Activated CD4-positive, alpha-beta T cell treated with anti-CD3 and anti-CD28 coated beads, Interleukin-2, amount 50 U/mL, for 24 hours (primary cell): ENCODE results near the gene CHAF1A.

ENCODE experiments used
- DNase-seq, 2 donors: peaks; one replicate each; pipeline ENCODE4 v3.0.0-alpha.2; 2020; ENCODE audit warnings: low read depth in 1 of 2, low spot score in 1 of 2

Gene CHAF1A

DNA sequence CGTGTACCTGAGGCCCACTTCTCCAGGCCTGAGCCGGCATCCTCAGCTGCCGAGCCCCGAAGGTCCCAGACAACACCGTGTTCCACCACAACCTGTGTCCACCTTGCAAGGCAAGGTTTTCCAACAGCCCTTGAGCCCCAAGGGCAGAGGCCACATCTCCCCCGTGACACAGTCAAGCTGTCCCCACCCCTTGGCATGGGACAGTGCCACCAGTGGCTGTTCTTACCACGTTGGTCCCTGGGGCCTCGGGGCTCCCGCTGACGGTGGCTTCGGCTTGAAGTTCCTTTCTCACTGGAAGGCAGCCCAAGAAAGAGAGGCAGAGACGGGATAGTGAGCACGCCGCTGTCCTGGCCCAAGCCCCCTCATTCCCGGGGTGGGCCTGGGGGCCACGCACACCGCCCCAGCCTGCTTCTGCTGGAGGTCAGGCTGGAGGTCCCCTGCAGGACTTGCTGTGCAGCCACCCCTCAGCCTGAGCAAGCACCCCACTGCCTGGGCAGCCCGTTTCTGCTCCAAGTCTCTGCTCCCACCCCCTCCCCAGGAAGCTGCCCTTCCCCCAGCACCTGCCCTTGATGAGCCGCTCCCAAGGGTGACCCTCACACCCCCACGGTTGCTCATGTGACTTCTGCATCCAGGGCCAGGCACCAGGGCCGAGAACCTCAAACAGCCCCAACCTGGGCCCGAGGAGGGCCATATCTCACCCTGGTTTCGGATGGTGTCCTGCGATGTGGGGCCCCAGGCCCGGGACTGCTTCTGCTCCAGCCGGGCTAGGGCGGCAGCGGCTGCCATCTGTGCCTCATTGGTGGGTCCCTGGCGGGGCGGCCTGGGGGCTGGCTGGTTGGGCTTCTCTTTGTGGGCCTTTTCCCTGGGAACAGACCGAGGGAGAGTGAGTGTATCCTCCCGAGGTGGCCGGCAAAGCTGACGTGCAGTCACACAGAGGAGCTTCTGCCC is 51.1 kb downstream of the CHAF1A start:
- no peak for DNase-seq

DNA sequence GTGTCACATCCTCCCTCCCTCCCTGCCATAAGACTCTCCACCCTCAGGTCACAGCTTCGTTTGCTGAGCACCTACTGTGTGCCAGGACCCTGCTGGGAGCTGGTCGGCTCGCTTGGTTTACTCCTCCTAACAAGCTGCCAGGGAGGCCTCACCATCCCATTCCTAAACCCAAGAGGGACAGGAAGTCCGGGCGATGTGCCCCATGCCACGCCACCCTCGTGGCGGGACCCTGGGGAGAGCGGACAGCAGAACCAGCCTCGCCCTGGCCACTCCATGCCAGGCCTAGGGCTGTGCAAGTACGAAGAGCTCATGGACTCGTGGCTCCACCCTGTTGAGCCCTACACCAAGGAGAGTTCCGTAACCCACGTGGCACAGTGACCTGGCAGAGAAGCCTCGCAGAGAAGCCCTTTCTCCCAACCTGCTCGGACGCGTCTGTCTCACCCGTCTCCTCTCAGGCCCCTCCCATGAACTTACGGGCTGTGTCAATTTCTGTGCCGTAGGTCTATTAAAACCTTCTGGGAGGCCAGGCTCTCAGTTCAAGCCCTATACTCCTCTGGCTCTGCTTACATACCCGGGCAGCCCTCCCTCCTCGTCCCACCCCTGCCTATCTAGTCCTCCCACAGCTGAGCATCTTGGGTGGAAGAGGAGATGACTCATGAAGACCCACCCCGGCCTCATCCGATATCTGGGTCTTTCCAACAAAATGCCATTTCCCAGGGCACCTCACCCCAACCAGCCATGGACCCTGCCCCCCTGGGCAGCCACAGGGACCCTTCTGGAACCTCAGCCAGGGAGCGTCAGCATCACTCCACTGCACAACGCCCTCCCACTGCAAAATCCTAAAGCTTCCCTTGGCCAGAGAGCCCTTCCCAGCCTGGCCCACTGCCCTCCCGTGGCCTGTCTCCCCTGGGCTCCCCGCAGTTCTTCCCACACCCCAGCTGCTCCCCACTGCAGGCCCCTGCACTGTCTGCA is 52.6 kb downstream of the CHAF1A start:
- no peak for DNase-seq

DNA sequence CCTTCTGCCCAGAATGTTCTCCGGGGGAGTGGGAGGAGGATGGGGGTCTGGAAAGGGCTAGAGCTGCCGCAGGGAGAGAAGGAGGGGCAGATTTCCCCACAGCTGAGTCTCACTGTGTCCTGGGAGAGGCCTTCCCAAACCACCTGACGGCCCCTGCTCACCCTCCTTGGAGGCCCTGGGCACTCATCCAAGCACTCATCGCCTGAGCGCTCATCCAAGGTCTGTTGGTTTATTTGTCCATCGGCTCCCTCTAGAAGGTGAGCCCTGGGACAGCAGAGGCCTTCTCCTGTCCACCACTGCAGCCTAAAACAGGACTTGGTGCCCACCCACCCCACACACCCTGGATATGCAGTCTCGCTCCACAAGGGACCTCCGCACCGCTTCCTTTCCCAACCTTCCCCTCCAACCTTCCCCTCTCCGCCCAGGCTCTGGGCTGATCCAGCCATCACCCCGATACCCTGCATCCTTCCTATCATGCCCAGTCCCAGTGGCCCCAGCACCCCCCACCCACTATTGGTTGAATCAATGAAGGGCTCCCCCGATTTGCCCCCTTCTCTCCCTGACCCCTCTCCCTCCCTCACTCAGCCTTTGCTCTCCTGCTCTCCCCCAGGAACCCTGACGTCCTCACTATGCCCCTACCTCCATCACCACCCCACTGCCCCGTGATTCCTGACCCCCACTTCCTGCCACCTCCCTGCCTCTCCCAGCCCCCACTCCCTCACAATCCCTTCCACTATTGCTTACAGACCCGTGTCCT is 53.5 kb downstream of the CHAF1A start:
- DNase-seq: no peak

DNA sequence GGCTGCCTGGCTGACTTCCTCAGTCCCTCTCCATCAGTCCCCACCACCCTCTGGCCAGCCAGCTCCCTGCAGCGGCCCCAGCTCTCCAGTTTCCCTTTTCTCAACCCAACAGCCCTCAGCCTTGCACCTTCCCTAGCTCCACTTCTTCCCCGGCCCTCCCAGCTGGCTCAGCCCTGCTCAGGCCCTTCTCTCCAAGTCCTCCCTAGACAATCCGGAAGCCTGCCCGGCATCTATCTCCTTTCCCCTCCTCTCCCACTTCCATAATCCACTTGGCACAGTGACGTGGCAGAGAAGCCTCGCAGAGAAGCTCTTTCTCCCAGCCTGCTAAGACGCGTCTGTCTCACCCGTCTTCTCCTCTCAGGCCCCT is 54.0 kb downstream of the CHAF1A start:
- no peak for DNase-seq

- no peak for DNase-seq
These were observed 54.6 kb downstream of the CHAF1A start for GRCh38 chr19:4456843-4457653.

DNA sequence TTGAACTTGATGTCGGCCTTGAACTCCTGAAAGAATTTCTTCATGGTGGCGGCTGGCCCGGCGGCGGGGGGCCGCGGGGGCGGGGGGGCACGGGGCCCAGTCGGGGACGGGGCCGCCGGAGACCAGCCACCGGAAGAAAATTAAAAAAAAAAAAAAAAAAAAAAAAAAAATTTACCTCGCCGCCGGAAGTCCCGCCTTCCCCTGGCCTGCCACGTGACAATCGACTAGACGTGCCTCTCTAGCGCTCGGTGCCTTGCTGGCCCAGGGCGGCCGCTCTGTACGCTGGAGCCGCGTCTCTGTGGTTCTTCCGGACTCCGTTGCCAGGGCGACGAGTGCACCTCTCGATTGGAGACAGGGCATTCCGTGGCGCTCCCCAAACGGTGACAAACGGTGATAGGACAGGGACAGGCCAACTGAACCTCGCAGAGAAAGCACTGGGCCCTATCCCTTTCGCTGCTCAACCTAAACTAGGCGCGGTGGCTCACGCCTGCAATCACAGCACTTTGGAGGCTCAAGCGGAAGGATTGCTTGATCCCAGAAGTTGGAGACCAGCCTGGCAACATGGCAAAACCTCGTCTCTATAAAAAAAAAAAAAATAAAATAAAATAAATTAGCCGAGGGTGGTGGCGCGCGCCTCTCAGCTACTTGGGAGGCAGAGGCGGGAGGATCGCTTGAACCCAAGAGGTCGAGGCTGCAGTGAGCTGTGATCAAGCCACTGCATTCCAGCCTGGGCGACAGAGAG is 55.4 kb downstream of the CHAF1A start, which contains the start of gene UBXN6:
TSS of gene UBXN6 (minus strand) at position 141 of the 742 bp plus-strand sequence. CDS start at position 44, 97 bp downstream.
- peak; percentile 93 to 96 for DNase-seq

DNA sequence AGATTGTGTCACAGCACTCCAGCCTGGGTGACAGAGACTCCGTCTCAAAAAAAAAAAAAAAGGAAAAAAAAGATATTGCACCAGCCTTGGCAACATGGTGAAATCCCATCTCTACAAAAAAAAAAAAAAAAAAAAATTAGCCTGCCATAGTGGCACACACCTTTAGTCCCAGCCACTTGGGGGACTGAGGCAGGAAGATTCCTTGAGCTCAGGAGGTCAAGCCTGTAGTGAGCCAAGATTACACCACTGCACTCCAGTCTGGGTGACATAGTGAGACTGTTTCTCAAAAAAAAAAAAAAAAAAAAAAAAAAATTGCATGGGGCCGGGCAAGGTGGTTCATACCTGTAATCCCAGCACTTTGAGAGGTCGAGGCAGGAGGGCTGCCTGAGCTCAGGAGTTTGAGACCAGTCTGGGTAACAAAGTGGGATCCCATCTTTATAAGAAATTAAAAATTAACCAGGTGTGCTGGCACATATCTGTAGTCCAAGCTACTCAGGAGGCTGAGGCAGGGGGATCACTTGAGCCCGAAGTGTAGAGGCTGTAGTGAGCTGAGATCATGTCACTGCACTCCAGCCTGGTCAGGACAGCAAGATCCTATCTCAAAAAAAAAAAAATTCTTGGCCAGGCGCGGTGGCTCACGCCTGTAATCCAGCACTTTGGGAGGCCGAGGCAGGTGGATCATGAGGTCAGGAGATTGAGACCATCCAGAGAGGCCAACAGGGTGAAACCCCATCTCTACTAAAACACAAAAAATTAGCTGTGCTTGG is 62.6 kb downstream of the CHAF1A start:
- no peak for DNase-seq

DNA sequence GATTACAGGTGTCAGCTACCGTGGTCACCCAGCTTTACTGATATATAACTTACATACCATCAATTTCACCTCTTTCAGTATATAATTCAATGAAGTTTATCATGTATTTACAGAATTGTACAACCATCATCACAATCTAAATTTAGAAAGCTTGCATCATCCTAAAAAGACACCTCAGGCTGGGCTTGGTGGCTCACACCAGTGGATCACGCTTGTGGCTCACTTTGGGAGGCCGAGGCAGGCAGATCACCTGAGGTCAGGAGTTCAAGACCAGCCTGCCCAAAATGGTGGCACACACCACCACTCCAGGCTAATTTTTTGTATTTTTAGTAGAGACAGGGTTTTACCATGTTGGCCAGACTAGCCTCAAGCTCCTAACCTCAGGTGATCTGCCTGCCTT is 65.4 kb downstream of the CHAF1A start:
- no peak for DNase-seq

DNA sequence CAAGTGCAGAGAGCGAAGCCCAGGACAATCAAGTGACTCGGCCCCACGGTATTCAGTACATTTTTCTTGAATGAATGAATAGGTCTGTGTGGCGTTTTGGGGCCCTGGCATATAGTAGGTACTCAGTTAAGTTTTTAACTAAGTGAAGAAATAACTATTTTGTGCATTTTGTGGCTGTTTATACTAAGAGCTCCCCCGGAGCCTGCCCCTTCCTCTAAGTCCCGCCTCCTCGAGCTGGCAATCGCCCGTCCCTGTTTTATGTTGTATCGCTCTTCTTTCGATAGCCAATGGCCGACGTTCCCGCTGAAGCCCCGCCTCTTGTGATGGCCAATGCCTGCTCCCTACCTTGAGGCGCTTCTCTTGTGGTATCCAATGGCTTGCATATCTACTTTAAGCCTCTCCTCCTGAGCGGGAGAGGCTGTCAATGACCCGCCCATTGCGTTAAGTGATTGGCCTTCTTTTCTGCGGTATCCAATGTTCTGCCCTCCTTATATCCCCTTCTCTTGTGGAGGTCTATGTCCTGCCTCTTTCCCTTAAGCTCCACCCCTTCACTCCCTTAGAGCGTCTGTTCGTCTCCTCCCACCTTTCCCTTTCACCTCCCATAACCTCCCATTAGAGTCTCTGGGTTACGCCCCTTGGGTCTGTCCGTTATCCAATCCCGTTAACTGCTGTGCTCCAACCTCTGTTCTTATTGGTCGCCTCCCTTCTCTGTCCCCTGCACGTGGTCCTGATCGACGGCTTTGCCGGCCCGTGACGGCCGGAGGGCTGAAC is 69.1 kb downstream of the CHAF1A start:
- peak; percentile 86 to 98 for DNase-seq

DNA sequence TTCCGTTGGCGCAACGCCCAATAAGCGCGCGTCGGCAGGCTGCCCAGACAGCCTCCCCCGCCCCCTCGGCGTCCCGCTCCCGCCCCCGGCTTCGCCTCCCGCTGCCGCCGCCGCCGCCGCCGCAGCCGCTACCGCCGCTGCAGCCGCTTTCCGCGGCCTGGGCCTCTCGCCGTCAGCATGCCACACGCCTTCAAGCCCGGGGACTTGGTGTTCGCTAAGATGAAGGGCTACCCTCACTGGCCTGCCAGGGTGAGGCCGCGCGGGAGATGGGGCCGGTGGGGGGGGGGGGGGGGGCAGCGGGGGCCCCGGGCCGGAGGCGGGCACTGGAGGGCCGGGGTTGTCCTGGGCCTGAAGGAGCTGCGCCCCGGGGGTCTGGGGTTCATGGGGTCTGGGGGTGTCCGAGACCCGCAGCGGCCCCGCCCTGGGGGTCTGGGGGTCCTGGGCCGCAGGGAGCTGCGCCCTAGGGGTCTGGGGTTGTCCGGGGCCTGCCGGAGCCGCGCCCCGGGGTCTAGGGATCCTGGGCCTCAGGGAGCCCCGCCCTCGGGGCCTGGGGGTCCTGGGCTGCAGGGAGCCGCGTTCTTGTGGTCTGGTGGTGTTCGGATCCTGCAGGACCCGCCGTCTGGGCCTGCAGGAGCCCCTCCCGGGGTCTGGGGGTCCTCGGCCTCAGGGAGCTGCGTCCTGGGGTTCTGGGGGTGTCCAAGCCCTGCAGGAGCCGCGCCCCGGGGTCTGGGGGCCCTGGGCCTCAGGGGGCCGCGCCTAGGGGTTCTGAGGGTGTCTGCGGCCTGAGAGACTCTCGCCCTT is 69.9 kb downstream of the CHAF1A start, which contains the start of gene HDGFL2:
TSS of gene HDGFL2 (plus strand) at position 124 of the 801 bp plus-strand sequence. CDS start at position 178, 54 bp downstream.
- DNase-seq: no peak

DNA sequence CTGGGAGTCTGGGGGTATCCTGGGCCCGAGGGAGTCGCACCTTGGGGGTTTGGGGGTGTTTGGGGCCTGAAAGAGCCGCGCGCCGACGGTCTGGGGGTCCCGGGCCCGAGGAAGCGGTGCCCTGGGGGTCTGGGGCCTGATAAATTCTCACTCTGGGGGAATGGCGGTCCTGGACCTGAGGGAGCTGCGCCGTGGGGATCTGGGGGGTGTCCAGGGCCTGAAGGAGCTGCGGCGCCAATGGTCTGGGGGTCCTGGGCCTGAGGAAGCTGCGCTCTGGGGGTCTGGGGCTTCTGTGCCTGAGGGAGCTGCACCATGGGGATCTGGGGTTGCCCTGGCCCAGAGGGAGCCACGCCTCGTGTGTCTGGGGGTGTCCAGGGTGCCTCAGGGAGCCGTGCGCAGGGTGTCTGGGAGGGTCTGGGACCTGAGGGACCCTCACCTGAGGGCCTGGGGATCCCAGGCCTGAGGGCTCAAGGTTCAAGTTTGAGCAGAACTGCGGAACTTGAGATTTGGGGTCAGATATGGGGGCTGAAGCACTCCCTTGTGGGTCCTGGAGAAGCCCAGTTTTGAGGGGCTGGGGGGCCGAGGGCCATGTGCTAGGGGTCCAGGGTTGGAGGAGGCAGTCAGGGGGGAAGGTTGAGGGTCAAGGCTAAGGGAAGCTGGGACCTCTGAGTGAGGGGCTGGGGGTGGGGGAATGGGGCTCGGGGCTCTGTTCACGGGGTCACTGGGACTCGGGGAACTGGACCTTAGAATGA is 70.7 kb downstream of the CHAF1A start:
- no peak for DNase-seq

DNA sequence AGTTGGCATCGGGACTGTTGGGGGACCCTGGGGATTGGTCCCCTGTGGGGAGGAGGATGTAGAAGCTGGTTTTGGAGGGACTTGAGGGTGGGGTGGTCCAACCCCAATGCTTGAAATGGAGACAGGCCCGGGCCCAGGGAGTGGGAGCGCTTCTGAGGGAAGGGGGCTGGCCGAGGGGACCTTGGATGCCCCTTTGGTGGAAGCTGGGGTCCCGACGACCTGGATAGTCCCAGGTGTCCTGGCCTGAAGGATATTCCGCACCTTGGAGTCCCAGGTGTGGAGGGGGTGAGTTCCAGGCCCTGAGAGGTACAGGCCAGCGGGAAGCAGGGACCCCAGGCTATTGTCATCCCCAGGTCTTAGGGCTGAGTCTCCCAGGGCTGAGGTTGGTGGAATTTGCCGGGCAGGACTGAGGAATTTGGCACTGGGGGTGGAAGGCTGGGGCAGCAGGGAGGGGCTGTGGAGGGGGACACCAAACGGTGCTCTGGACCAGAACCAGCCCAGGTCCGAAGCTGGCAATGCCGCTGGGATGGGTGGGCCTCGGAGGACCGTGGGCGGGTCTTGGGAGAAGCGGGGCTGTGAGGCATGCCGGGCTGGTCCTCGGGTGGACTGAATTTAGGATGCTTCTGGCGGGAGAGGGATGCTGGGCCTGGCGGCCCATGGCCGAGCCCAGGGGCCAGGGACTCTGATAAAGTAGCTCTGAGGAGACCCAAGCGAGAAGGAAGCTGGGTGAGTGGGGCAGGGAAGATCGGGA is 71.5 kb downstream of the CHAF1A start:
- DNase-seq: no peak

GRCh38 chr19:4474514-4475022 is 72.1 kb downstream of the CHAF1A start:
- no peak for DNase-seq

- DNase-seq: no peak
These were observed 74.8 kb downstream of the CHAF1A start for GRCh38 chr19:4477034-4477801.
